GM12878 (cell line): ENCODE results near the gene FAM53B.

Source experiments
- CHD1 ChIP-seq: IDR thresholded peaks from 2 replicates; pipeline ENCODE4 v1.6.1; 2012; ENCODE audit warnings: low read depth, low read length, improper control_type of control experiment
- CTCF ChIP-seq, 3 experiments: IDR thresholded peaks in 2 of 3; conservative IDR thresholded peaks in 1 of 3; 2 replicates each; pipeline ENCODE4 v1.5.1; 2011; ENCODE audit warnings: low read depth in 3 of 3, low read length in 3 of 3, mild to moderate bottlenecking in 3 of 3, control low read depth in 2 of 3, moderate library complexity in 2 of 3, inconsistent platforms in 1 of 3, mixed read lengths in 1 of 3; ENCODE audit not compliant: control insufficient read depth in 2 of 3, insufficient read depth in 1 of 3; ENCODE audit errors: extremely low read depth in 1 of 3
- EZH2 ChIP-seq: IDR thresholded peaks from 2 replicates; pipeline ENCODE4 v1.6.1; 2012; ENCODE audit warnings: low read depth, mild to moderate bottlenecking, control low read depth, inconsistent platforms, low read length, borderline replicate concordance; ENCODE audit not compliant: control insufficient read depth
- POLR2A ChIP-seq: IDR thresholded peaks from 2 replicates; pipeline ENCODE4 v1.6.1; 2011; ENCODE audit warnings: low read depth, mild to moderate bottlenecking, low read length
- POLR2AphosphoS5 ChIP-seq: IDR thresholded peaks from 2 replicates; pipeline ENCODE4 v1.6.1; 2011; ENCODE audit warnings: mild to moderate bottlenecking, low read length, inconsistent platforms
- RFX5 ChIP-seq: IDR thresholded peaks from 2 replicates; pipeline ENCODE4 v1.6.1; 2011; ENCODE audit warnings: low read depth, low read length, improper control_type of control experiment
- SIN3A ChIP-seq: IDR thresholded peaks from 2 replicates; pipeline ENCODE4 v1.6.1; 2012; ENCODE audit warnings: low read depth, low read length, improper control_type of control experiment
- SMC3 ChIP-seq: IDR thresholded peaks from 2 replicates; pipeline ENCODE4 v1.6.1; 2011; ENCODE audit warnings: low read length, improper control_type of control experiment, borderline replicate concordance
- TCF12 ChIP-seq: IDR thresholded peaks from 2 replicates; pipeline ENCODE4 v1.6.1; 2011; ENCODE audit warnings: low read depth, mild to moderate bottlenecking, low read length
- ZBTB33 ChIP-seq: fragments of 450-650 bp; IDR thresholded peaks from 2 replicates; pipeline ENCODE4 v1.6.1; 2017; ENCODE audit warnings: mild to moderate bottlenecking
- ZSCAN29 ChIP-seq: fragments of 450-650 bp; IDR thresholded peaks from 2 replicates; pipeline ENCODE4 v1.6.1; 2017; ENCODE audit warnings: mild to moderate bottlenecking, moderate library complexity
- ZZZ3 ChIP-seq: IDR thresholded peaks from 2 replicates; pipeline ENCODE4 v1.6.1; 2011; ENCODE audit warnings: low read depth; ENCODE audit not compliant: control insufficient read depth, insufficient read length

- TF ChIP-seq EZH2 (no peak), ZBTB33 (no peak), TCF12 (no peak), CTCF (IDR thresholded peaks at IDR 0.05 in 2 of 3, conservative IDR thresholded peaks at IDR 0.05 in 1 of 3; ENCODE audit: control insufficient read depth in 2 of 3, extremely low read depth in 1 of 3, insufficient read depth in 1 of 3, low read depth in 3 of 3, low read length in 3 of 3) (no peak), SIN3A (no peak), ZZZ3 (no peak), POLR2A (no peak), RFX5 (no peak), ZSCAN29 (no peak), SMC3 (no peak), POLR2AphosphoS5 (no peak), CHD1 (no peak)
Measured at GRCh38 chr10:124689911-124690498, 54.2 kb downstream of the FAM53B start.
